Activated CD8-positive, alpha-beta T cell treated with anti-CD3 and anti-CD28 coated beads for 36 hours (primary cell): ENCODE data around the gene ATAD3B. TPM values are rescaled to one million over a fixed set of nuclear protein-coding genes. Genes with fewer than 3 reads are reported as not detected.
"Not testable (repeated sequence)": the region's sequence is repeated elsewhere in the genome, so short reads cannot be mapped to it uniquely, and the experiment has no call there.

Source experiments
- ATAC-seq: fragments of 200-7000 bp; cut with Tn5 transposase; one replicate; pipeline ENCODE4 v1.10.0; 2021; ENCODE audit warnings: mild to moderate bottlenecking, moderate library complexity
- CTCF ChIA-PET: fragments of 350-600 bp; sonication (Branson Sonifier 250); formaldehyde crosslinking; loops from one replicate; lab custom pipeline; 2021; ENCODE audit warnings: antibody characterized with exemption; lab: Charles Lee
- POLR2A ChIA-PET: fragments of 350-600 bp; sonication (Branson Sonifier 250); formaldehyde crosslinking; loops from one replicate; lab custom pipeline; 2021; ENCODE audit warnings: antibody characterized with exemption; lab: Charles Lee
- DNase-seq: peaks from one replicate; pipeline ENCODE4 v3.0.0-alpha.2; 2020
- H3K27ac Mint-ChIP-seq: one replicate; pipeline ENCODE4 v1.8.0; 2021; ENCODE audit warnings: mild to moderate bottlenecking, mixed read lengths
- H3K27me3 Mint-ChIP-seq: one replicate; pipeline ENCODE4 v1.8.0; 2021; ENCODE audit warnings: mixed read lengths
- H3K36me3 Mint-ChIP-seq: one replicate; pipeline ENCODE4 v1.8.0; 2021; ENCODE audit warnings: low read depth, mixed read lengths
- H3K4me1 Mint-ChIP-seq: one replicate; pipeline ENCODE4 v1.8.0; 2021; ENCODE audit warnings: low read depth, mixed read lengths
- H3K4me3 Mint-ChIP-seq: one replicate; pipeline ENCODE4 v1.8.0; 2021; ENCODE audit warnings: mild to moderate bottlenecking, moderate library complexity, mixed read lengths
- H3K9me3 Mint-ChIP-seq: one replicate; pipeline ENCODE4 v1.8.0; 2021; ENCODE audit warnings: mixed read lengths
- CTCF ChIP-seq: fragments of 200-600 bp; IDR thresholded peaks from one replicate; pipeline ENCODE4 v1.8.0; 2022; ENCODE audit warnings: antibody characterized with exemption, mild to moderate bottlenecking
- intact Hi-C: fragments of 100-400 bp; cut with micrococcal nuclease; formaldehyde crosslinking; loops from one replicate; pipeline ENCODE4 v1.10.0; 2022
- total RNA-seq, 2 experiments: library from RNA; stranded (reverse); gene quantifications; one replicate each; pipeline ENCODE4 v1.2.3, GENCODE V29; 2021

Gene ATAD3B
- total RNA-seq, 2 experiments from 2014 or later = 42.5 to 48.1 TPM

DNA sequence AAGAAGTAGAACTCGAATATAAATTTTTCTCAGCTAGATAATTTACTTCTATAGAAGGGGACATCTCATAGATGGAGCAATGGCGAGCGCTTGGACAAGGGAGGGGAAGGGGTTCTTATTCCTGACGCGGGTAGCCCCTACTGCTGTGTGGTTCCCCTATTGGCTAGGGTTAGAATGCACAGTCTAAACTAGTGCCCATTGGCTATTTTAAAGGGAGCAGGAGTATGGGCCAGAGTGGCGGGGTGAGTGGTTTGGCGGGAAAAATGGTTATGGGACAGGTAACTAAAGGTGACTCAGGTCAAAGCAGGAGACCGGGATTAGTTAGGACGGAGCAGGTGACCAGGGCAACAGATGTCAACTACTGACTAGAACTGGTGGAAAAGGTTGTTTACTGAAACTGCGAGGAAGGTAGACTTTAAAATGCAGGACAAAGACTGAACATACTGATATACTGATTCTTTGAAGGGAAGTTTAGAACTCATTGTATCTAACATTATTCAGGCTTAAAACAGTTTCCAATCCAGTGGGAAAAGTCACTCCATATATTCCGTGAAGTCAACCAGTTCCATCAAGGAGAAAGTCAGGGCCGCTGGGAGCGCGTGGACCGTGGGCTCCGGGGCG lies 39.5 kb downstream of the ATAD3B start:
- DNase-seq = peak; percentile 42
- H3K4me3 Mint-ChIP-seq = peak overlapping the region; percentile 91
- ChIA-PET CTCF (no interaction called here), POLR2A (interaction anchor here (1.1 to 1.6 kb wide), 2 partner anchors 18 to 112 kb away, joined by 3 to 4 read pairs; partner anchors contain the start of gene CCNL2)
- peak overlapping the region; percentile 92 for H3K27ac Mint-ChIP-seq
- TF ChIP-seq CTCF = no peak
- H3K9me3 Mint-ChIP-seq = no peaks in the 10 kb centered on the region
- intact Hi-C loops = no loop called here
- ATAC-seq = no peak
- H3K36me3 Mint-ChIP-seq = peaks cover 10% of the 10 kb centered on the region
- no peaks in the 10 kb centered on the region for H3K27me3 Mint-ChIP-seq
- H3K4me1 Mint-ChIP-seq = peaks cover 10% of the 10 kb centered on the region

DNA sequence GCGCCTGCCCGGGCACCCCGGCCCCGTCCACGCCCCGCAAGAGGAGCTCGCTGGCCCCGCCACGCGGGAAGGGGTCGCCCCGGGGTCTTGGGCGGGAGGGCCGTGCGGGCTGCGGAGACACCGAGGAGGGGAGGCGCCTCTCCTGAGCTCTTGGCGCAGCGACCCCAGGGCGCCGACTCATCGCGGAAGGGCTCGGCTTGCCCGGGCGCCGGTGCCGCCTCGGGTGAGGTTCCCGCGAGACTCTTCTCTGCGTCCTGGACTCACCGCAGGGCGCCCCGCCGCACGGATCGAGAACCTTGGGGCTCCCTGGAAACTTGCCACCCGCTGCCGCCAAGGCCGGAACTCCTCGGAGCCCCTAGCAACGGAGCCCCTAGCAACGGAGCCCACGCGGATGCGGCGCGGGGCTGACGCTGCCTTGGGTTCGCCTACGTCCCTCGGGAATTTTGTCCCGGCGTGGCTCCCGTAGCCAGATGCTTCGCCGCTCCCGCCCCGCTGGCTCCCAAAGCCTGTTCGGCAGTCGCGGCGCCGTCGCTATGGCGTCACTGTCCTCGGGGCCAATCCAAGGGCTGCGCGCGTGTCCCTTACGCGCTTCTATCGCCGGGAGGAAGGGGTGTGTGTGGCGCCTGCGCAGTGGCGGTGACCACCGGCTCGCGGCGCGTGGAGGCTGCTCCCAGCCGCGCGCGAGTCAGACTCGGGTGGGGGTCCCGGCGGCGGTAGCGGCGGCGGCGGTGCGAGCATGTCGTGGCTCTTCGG lies 40.1 kb downstream of the ATAD3B start, which contains the start of gene ATAD3A:
Gene ATAD3A, plus strand, starts transcription at position 630 of the 753 bp plus-strand sequence. Its CDS starts 107 bp downstream, at position 737.
- CTCF ChIA-PET = no interaction called here
- peak within 1 kb of the TSS; percentile 91 for H3K4me3 Mint-ChIP-seq

GRCh38 chr1:1512425-1512824 lies 40.9 kb downstream of the ATAD3B start:
- ATAC-seq (peak; percentile 16), DNase-seq (peak; percentile 24)
- H3K9me3 Mint-ChIP-seq, H3K27ac Mint-ChIP-seq, POLR2A ChIA-PET, intact Hi-C loops, H3K4me1 Mint-ChIP-seq, H3K27me3 Mint-ChIP-seq, CTCF ChIA-PET: not testable (repeated sequence)
- peaks cover 11% of the 10 kb centered on the region for H3K36me3 Mint-ChIP-seq
- H3K4me3 Mint-ChIP-seq = peak overlapping the region; percentile 75

More for the DNA sequence above, 40.1 kb downstream of the ATAD3B start, which contains the start of gene ATAD3A:
- Mint-ChIP-seq H3K27ac (peak within 1 kb of the TSS; percentile 92), H3K9me3 (no peaks in the 10 kb centered on the region), H3K27me3 (no peaks in the 10 kb centered on the region), H3K36me3 (peaks cover 10% of the 10 kb centered on the region), H3K4me1 (peaks cover 10% of the 10 kb centered on the region)
- intact Hi-C loops = no loop called here
- TF ChIP-seq CTCF = no peak
- POLR2A ChIA-PET = interaction anchor here (1.1 to 1.6 kb wide), 2 partner anchors 18 to 113 kb away, joined by 3 to 4 read pairs; partner anchors contain the start of gene CCNL2
- ATAC-seq (peak; percentile 96), DNase-seq (peak; percentile 98)

GRCh38 chr1:1513675-1514074 lies 42.1 kb downstream of the ATAD3B start:
- H3K4me1 Mint-ChIP-seq, H3K27me3 Mint-ChIP-seq: not testable (repeated sequence)

DNA sequence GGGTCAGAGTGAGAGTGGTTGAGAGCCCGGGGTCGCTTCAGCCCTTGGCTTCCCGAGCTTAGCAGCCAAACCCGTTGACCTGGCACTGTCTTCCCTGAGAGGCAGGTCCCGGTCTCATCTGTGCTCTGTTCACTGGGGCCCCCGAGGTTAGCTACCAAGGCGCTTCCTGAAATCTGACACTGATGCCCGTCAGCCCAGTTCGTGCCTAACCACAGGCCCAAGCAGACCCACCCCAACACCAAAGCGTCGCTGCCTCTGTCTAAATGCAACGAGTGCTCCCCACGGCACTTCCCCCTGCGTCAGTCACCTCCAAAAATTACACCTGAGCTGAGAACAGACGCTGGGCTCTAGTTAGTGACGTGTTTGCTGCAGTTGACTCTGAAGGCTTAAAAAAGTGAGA lies 42.8 kb downstream of the ATAD3B start:
- intact Hi-C loops, H3K4me3 Mint-ChIP-seq, H3K27ac Mint-ChIP-seq, H3K27me3 Mint-ChIP-seq, DNase-seq, H3K9me3 Mint-ChIP-seq, ATAC-seq, H3K4me1 Mint-ChIP-seq, CTCF ChIA-PET: not testable (repeated sequence)
- peaks cover 23% of the 10 kb centered on the region for H3K36me3 Mint-ChIP-seq
- POLR2A ChIA-PET = interaction anchor here (0.9 kb wide), 1 partner anchor 25 kb away, joined by 3 read pairs; no protein-coding TSS in a partner anchor

More at GRCh38 chr1:1513675-1514074, 42.1 kb downstream of the ATAD3B start:
- H3K27ac Mint-ChIP-seq, POLR2A ChIA-PET, CTCF ChIA-PET, H3K9me3 Mint-ChIP-seq, ATAC-seq, DNase-seq, intact Hi-C loops: not testable (repeated sequence)
- Mint-ChIP-seq H3K4me3 (peak overlapping the region; percentile 72), H3K36me3 (peaks cover 21% of the 10 kb centered on the region)

- H3K36me3 Mint-ChIP-seq = peaks cover 27% of the 10 kb centered on the region
- ATAC-seq, POLR2A ChIA-PET, H3K27me3 Mint-ChIP-seq, H3K4me1 Mint-ChIP-seq, H3K27ac Mint-ChIP-seq, DNase-seq, intact Hi-C loops, H3K4me3 Mint-ChIP-seq, CTCF ChIA-PET, H3K9me3 Mint-ChIP-seq: not testable (repeated sequence)
These were observed 45.4 kb downstream of the ATAD3B start for GRCh38 chr1:1516923-1517322.
